Peyer's patch (tissue), 4 donors: ENCODE data around the gene ATP2B3. TPM values are rescaled to one million over a fixed set of nuclear protein-coding genes. Genes with fewer than 3 reads are reported as not detected.

Source experiments
- DNase-seq, 3 donors: peaks; one replicate each; pipeline ENCODE4 v3.0.0-alpha.2; 2017 to 2019
- H3K27ac ChIP-seq, 4 donors: fragments of 200-600 bp; sonication (generic); one replicate each; pipeline ENCODE4 v1.5.1; 2016 to 2019
- H3K27me3 ChIP-seq, 2 donors: fragments of 200-600 bp; sonication (generic); one replicate each; pipeline ENCODE4 v1.5.1; 2019
- H3K36me3 ChIP-seq, 3 donors: fragments of 200-600 bp; sonication (generic); one replicate each; pipeline ENCODE4 v1.5.1; 2016 to 2019
- H3K4me1 ChIP-seq, 4 donors: fragments of 200-600 bp; sonication (generic); one replicate each; pipeline ENCODE4 v1.5.1; 2016 to 2019
- H3K4me3 ChIP-seq, 4 donors: fragments of 200-600 bp; sonication (generic); 1 replicate in 3 of 4; 2 replicates in 1 of 4; pipeline ENCODE4 v1.5.1; 2016 to 2019; ENCODE audit warnings: mild to moderate bottlenecking in 1 of 4
- H3K9me3 ChIP-seq, 4 donors: fragments of 200-600 bp; sonication (generic); one replicate each; pipeline ENCODE4 v1.5.1; 2016 to 2019; ENCODE audit warnings: mild to moderate bottlenecking in 1 of 4
- POLR2A ChIP-seq, 2 donors: fragments of 450-650 bp; IDR thresholded peaks; one replicate each; pipeline ENCODE4 v1.5.1; 2017; ENCODE audit warnings: antibody characterized with exemption in 2 of 2, mild to moderate bottlenecking in 2 of 2, moderate library complexity in 2 of 2
- total RNA-seq, 4 donors: library from RNA; depleted of rRNA; stranded (reverse); fragments of >200 nt; gene quantifications; one replicate each; pipeline ENCODE4 v1.1.0, GENCODE V29; 2016
- TF ChIP-seq, protein P1 (sequence below), 6 experiments: fragments of 450-650 bp in 4 of 6; fragments of 200-600 bp in 2 of 6; sonication (generic) in 1 of 6; IDR thresholded peaks; one replicate each; pipeline ENCODE4 v1.5.1; 2017 to 2019; ENCODE audit warnings: antibody characterized with exemption in 6 of 6, mild to moderate bottlenecking in 3 of 6, moderate library complexity in 1 of 6

Gene ATP2B3
- total RNA-seq, 4 donors from 2014 or later = not detected

DNA sequence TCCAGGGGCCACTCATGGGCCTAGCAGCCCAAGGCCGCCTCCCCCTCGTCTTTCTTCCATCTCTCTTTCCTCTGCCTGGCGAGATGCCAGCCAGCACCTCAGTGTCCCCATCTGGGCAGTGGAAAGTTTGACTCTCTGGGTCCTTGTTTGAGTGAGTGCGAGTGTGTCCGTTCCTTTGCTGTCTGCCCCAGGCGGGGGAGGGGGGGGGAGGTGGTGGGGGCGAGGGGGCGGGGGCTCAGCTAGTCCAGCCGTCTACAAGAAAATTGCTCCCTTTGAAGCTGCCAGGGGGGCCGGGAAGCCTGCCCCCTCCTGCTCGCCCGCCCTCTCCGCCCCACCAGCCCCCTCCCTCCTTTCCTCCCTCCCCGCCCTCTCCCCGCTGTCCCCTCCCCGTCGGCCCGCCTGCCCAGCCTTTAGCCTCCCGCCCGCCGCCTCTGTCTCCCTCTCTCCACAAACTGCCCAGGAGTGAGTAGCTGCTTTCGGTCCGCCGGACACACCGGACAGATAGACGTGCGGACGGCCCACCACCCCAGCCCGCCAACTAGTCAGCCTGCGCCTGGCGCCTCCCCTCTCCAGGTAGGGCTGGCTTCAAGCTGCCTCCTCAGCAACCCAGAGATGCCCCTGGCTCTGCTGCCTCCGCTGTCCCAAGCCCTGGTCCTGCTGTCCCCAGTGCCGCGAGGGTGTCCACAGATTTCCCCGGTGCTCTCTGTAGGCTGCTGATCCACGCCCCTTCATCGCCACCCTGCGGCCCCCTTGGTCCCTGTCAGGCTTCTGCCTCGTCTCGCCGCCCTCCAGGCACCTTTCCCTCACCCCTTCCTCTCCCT is 22.7 kb upstream of the ATP2B3 start, which contains the start of gene BGN:
BGN (plus strand) TSS at position 440 of the 821 bp plus-strand sequence. CDS start 9,652 bp downstream, outside the sequence.
- H3K4me1 ChIP-seq = no peaks in the 10 kb centered on the region
- no peaks in the 10 kb centered on the region for H3K36me3 ChIP-seq
- DNase-seq = no peak
- TF ChIP-seq POLR2A (IDR thresholded peaks at IDR 0.05) = no peak
- TF ChIP-seq, protein P1, sequence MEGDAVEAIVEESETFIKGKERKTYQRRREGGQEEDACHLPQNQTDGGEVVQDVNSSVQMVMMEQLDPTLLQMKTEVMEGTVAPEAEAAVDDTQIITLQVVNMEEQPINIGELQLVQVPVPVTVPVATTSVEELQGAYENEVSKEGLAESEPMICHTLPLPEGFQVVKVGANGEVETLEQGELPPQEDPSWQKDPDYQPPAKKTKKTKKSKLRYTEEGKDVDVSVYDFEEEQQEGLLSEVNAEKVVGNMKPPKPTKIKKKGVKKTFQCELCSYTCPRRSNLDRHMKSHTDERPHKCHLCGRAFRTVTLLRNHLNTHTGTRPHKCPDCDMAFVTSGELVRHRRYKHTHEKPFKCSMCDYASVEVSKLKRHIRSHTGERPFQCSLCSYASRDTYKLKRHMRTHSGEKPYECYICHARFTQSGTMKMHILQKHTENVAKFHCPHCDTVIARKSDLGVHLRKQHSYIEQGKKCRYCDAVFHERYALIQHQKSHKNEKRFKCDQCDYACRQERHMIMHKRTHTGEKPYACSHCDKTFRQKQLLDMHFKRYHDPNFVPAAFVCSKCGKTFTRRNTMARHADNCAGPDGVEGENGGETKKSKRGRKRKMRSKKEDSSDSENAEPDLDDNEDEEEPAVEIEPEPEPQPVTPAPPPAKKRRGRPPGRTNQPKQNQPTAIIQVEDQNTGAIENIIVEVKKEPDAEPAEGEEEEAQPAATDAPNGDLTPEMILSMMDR (IDR thresholded peaks at IDR 0.05) = no peak
- peak within 1 kb of the TSS in 2 of 4 donors; percentile 17 to 31 for H3K27ac ChIP-seq
- H3K27me3 ChIP-seq = no peaks in the 10 kb centered on the region
- no peaks in the 10 kb centered on the region for H3K9me3 ChIP-seq
- H3K4me3 ChIP-seq = peak within 1 kb of the TSS in 2 of 4 donors; percentile 11 to 17

DNA sequence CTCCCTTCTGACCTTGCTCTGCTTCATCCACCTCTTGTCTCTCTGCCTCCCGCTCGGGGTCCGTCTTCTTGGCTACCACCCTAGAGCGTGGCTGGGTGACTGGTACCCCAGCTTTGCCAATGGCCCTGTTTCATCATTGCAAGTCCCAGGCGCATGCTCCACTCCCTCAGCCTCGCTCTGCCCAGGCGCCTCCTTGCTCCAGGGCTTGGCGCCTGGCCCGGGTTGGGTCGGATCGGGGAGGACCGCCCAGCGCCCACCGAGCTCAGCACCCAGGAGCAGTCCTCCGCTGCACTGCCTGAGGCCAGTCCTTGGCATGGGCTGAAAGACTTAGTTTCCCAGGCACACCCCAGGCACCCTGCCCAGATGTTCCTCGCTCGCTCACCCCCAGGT is 22.1 kb upstream of the ATP2B3 start:
- Histone ChIP-seq H3K4me3 (peak overlapping the region in 2 of 4 donors; percentile 11 to 17), H3K27ac (peak overlapping the region in 2 of 4 donors; percentile 17 to 31), H3K4me1 (no peaks in the 10 kb centered on the region), H3K27me3 (no peaks in the 10 kb centered on the region), H3K9me3 (no peaks in the 10 kb centered on the region), H3K36me3 (no peaks in the 10 kb centered on the region)
- TF ChIP-seq, protein P1 (IDR thresholded peaks at IDR 0.05) = no peak
- no peak for TF ChIP-seq POLR2A (IDR thresholded peaks at IDR 0.05)
- no peak for DNase-seq

DNA sequence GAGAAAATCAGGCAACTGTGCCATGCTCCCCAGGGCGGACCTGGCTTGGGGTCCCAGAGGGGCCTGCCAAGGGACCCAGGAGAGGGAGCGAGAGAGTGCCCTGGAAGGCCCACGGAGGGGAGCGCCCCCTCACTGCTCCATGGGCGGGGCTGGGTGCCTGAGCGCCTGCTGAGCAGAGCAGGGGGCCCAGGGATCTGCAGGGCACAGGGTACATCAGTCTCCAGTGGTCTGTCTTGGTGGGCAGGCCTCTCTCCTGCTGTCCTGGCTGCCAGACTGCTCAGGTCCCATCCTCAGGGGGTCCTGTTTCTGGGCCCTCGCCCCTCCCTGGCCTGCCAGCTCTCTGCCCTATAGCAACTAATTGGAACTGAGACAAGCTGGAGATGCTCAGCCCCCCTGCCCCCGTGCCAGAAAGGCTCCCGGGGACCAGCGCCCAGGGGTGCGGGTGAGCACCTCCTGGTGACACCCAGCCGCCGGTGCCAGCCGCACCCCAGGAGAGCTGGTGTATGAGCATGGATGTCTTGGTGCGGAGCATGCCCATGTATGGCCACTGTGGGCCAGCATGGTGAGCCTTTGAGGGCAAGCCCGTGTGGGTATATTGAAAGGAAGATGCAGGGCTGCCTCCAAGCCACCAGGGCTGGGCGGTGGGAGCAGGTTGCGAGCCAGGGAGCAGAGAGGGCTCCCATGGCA is 21.4 kb upstream of the ATP2B3 start:
- no peak for DNase-seq

DNA sequence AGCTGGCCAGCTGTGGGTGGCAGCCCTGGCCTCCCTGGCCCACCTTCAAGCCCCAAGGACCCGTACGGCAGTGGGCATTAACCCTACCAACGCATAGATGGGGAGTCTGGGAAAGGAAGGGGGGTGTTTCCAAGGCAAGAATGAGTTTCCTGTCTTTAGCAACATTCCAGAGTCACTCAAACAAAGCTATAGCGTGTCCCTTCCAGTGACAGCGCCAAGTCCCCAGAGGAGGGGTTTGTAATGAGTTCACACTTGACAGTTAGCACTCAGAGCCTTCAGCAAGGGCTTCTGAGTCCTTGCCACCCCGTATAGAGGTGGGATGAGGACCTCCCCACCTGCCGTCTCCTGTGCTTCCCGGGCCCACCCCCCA is 20.9 kb upstream of the ATP2B3 start:
- Histone ChIP-seq H3K4me1 (no peaks in the 10 kb centered on the region), H3K27me3 (no peaks in the 10 kb centered on the region), H3K4me3 (no peak overlapping the region), H3K36me3 (no peaks in the 10 kb centered on the region), H3K9me3 (no peaks in the 10 kb centered on the region), H3K27ac (no peak overlapping the region)
- TF ChIP-seq, protein P1 (IDR thresholded peaks at IDR 0.05) = no peak
- no peak for TF ChIP-seq POLR2A (IDR thresholded peaks at IDR 0.05)
- no peak for DNase-seq

More for the DNA sequence above, 21.4 kb upstream of the ATP2B3 start:
- Histone ChIP-seq H3K27me3 (no peaks in the 10 kb centered on the region), H3K4me1 (no peaks in the 10 kb centered on the region), H3K9me3 (no peaks in the 10 kb centered on the region), H3K27ac (no peak overlapping the region), H3K36me3 (no peaks in the 10 kb centered on the region), H3K4me3 (no peak overlapping the region)
- TF ChIP-seq POLR2A (IDR thresholded peaks at IDR 0.05) = no peak
- TF ChIP-seq, protein P1 (IDR thresholded peaks at IDR 0.05) = no peak

DNA sequence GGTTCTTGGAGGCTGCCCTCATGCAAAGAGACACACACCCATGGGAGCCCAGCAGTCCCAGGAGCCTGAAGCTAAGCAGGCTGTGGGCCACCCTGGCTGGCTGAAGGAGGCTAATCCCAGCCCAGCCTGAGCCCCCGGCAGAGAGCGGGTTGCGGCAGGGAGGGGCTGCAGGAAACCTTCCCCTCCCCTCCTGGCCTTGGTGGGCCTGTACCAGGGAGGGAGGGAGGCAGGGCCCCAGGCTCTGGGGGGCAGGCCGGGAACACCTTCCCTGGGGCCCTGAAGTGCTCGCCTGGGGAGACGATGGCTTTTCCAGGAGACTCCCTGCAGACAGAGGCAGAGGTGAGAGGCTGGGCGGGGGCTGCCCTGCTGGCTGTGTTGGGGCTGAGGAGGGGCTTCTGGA is 19.0 kb upstream of the ATP2B3 start:
- no peak for TF ChIP-seq POLR2A (IDR thresholded peaks at IDR 0.05)
- TF ChIP-seq, protein P1 (IDR thresholded peaks at IDR 0.05) = no peak
- no peak overlapping the region for H3K27ac ChIP-seq
- no peak for DNase-seq
- H3K27me3 ChIP-seq = no peaks in the 10 kb centered on the region
- H3K9me3 ChIP-seq = no peaks in the 10 kb centered on the region
- H3K4me3 ChIP-seq = no peak overlapping the region
- H3K36me3 ChIP-seq = no peaks in the 10 kb centered on the region
- H3K4me1 ChIP-seq = no peaks in the 10 kb centered on the region
